ENCODE data around the gene ZFP3.
"Not testable (repeated sequence)": the region's sequence is repeated elsewhere in the genome, so short reads cannot be mapped to it uniquely, and the experiment has no call there.

ZFP3 gene

DNA sequence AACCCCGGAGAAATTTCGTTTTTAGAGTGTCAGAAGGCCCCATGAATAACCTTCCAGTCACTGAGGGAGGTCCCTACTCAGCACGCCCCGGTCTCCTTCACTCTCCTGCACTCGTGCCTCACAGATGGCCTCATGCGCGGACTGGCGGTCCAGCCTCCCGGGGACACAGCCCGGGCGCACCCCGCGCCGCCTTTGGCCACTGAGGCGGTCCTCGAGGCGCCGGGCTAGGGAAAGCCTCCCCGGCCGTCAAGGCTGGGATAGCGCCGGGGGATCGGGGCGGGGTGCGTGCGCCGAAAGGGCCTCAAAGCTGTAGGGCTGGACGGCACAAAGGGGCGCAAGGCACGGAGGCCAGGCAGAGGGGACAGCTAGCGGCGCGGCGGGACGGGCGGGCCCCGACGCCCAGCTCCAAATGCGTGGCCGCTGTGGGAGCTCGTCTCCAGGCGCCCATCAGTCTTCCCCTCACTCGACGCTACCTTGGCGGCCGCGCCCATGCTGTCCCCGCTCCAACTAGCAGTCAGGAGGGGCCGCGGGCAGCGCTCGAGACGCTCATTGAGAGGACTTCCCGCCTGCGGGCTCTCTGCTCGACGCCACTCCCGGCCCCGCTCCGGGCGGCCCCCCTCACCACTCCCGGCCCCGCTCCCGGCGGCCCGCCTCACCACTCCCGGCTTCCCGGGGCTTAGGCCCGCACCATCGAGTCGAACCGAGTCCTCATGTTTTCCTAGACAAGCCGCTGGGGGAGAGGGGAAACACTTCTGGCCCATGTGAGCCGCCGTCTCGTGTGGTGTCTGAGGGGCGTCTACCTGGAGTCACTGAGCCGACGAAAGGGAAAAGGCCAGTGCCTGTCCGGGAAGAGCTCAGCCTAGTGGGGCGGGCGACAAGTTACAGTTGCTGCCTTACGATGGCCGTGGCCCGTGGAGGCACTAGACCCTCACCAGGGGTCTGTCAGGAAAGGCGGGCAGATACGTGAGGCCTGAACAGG, 37.7 kb downstream of the ZFP3 start, which contains the start of gene USP6:
USP6 (plus strand) TSS at position 360 of the 979 bp plus-strand sequence. CDS start 14,336 bp downstream, outside the sequence.
- no peak for TF ChIP-seq PAX5 (IDR thresholded peaks at IDR 0.05; ENCODE audit: insufficient read depth, low read length, severe bottlenecking)
- no peak for TF ChIP-seq POLR2AphosphoS5 (IDR thresholded peaks at IDR 0.05; ENCODE audit: low read depth, low read length)
- no peak for TF ChIP-seq SPI1 (IDR thresholded peaks at IDR 0.05; ENCODE audit: low read depth, low read length)
- TF ChIP-seq POLR2A (IDR thresholded peaks at IDR 0.05; ENCODE audit: low read depth, low read length): no peak
- no peak for TF ChIP-seq POU2F2 (IDR thresholded peaks at IDR 0.05; ENCODE audit: low read depth, low read length)
- TF ChIP-seq TAF1 (IDR thresholded peaks at IDR 0.05; ENCODE audit: low read depth, low read length): no peak

DNA sequence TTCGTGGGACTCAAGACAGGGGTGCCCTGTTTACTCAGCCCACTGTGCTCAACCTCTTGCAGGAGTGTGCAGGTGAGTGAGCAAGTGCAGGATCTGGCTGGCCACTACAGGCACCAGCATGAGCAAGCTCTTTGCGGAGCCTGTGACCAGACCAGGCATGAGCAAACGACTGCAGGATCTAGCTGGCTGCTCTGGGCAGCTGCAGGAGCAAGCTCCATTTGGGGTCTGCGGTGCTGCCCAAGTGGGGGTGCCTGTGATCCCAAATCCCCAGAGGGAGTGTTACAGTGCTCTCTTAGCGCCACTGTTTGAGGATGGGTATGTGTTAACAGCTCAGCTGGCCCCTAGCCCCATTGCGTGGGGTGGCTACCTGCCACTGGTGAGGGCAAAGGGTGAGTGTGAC, 40.0 kb downstream of the ZFP3 start:
- FAIRE-seq (no peak), DNase-seq (ENCODE audit: insufficient read length, low spot score) (no peak)
- TF ChIP-seq POLR2AphosphoS5 (IDR thresholded peaks at IDR 0.05; ENCODE audit: low read depth, low read length) (no peak), PAX5 (IDR thresholded peaks at IDR 0.05; ENCODE audit: insufficient read depth, low read length, severe bottlenecking) (no peak), TAF1 (IDR thresholded peaks at IDR 0.05; ENCODE audit: low read depth, low read length) (no peak), SPI1 (IDR thresholded peaks at IDR 0.05; ENCODE audit: low read depth, low read length) (no peak), POLR2A (IDR thresholded peaks at IDR 0.05; ENCODE audit: low read depth, low read length) (no peak), POU2F2 (IDR thresholded peaks at IDR 0.05; ENCODE audit: low read depth, low read length) (no peak)

More for the DNA sequence above, 37.7 kb downstream of the ZFP3 start, which contains the start of gene USP6:
- no peak for FAIRE-seq
- no peak for DNase-seq (ENCODE audit: insufficient read length, low spot score)

- DNase-seq (ENCODE audit: insufficient read length, low spot score): no peak
- no peak for FAIRE-seq
- TF ChIP-seq POLR2AphosphoS5 (IDR thresholded peaks at IDR 0.05; ENCODE audit: low read depth, low read length) (no peak), SPI1 (IDR thresholded peaks at IDR 0.05; ENCODE audit: low read depth, low read length) (no peak), PAX5 (IDR thresholded peaks at IDR 0.05; ENCODE audit: insufficient read depth, low read length, severe bottlenecking) (no peak), POU2F2 (IDR thresholded peaks at IDR 0.05; ENCODE audit: low read depth, low read length) (no peak), POLR2A (IDR thresholded peaks at IDR 0.05; ENCODE audit: low read depth, low read length) (no peak), TAF1 (IDR thresholded peaks at IDR 0.05; ENCODE audit: low read depth, low read length) (no peak)
Observed at GRCh38 chr17:5120036-5120435, 41.8 kb downstream of the ZFP3 start.

DNA sequence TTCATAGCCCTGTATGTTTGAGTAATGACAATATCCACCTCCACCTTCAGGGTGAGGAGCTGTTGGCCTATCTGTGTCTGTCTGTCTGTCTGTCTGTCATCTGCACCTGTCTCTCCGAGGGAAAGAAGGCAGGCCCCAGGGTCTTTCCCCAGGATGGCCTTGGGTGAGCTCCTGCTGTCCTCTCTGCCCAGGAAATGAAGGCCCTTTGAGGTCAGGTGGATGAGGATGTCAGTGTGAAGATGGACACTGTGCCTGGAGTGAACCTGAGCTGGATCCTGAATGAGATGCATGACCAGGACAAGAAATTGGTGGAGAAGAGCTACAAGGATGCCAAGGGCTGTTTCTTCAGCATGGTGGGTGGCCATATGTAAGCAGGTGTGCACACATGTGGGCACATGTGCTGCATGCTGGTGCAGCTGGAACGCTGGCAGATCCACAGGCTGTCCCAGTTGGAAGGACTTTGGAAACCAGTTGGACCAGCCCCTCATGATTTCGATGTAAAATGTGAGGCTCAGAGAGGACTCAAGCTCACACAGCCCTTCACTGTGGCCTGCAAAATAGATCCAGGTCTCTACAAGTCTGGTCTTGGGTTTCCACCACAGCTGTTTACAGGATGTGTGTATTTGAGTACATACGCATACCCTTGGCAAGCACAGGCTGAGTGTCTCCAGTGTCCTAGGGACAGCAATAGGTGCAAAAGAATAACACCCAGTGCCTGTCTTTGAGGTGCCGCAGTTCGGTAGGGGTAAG, 42.3 kb downstream of the ZFP3 start:
- FAIRE-seq; DNase-seq (ENCODE audit: insufficient read length, low spot score): not testable (repeated sequence)

DNA sequence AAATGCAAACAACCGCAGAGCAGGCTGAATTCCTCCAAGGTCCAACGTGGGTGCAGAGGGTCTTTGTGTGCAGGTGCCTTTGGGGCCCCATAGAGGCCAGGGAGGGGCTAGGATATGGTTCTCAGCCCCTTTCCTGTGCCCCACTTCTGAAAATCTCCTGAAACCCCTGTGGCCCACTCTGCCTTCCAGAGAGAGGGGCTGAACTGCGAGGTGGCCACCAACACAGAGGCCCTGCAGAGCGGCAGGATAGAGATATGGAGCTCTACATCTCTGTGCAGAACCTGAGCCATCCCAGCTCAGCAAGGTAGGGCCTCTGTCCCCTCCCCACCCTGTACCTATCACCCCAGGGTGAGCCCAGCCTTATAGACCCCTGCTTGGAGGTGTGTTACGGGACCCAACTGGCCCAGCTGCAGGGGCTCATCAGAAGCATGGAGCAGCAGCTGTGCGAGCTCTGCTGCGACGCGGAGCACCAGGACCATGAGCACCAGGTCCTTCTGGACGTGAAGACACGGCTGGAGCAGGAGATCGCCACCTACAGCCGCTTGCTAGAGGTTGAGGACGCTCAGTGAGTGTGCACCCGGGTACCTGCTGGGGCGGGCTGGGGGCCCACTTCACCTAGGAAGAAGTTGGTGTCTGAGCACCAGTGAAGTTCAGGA, 43.0 kb downstream of the ZFP3 start:
- DNase-seq (ENCODE audit: insufficient read length, low spot score) (no peak), FAIRE-seq (no peak)
- no peak for TF ChIP-seq PAX5 (IDR thresholded peaks at IDR 0.05; ENCODE audit: insufficient read depth, low read length, severe bottlenecking)
- TF ChIP-seq POLR2AphosphoS5 (IDR thresholded peaks at IDR 0.05; ENCODE audit: low read depth, low read length): no peak
- TF ChIP-seq TAF1 (IDR thresholded peaks at IDR 0.05; ENCODE audit: low read depth, low read length): no peak
- TF ChIP-seq SPI1 (IDR thresholded peaks at IDR 0.05; ENCODE audit: low read depth, low read length): no peak
- no peak for TF ChIP-seq POLR2A (IDR thresholded peaks at IDR 0.05; ENCODE audit: low read depth, low read length)
- no peak for TF ChIP-seq POU2F2 (IDR thresholded peaks at IDR 0.05; ENCODE audit: low read depth, low read length)

DNA sequence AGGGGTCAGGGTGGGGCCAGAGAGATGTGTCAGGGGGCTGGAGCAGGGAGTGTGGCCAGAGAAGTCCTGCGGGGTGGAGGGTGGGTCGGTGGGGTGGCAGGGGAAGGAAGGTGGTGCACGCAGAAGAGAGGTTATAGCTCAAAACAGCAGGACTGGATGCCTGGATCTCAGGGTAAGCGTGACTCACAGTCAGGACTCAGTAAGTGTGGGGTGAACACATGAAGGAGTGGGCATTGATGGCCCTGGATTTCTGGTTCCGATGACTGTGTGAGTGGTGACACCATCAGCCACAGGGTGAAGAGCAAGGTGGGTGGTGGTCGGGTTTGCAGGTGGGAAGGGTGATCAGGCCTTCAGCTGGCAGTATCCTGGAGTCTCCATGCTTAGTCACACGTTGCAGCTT, 43.8 kb downstream of the ZFP3 start:
- FAIRE-seq; DNase-seq (ENCODE audit: insufficient read length, low spot score): not testable (repeated sequence)

GRCh38 chr17:5122586-5123342, 44.5 kb downstream of the ZFP3 start:
- no peak for DNase-seq (ENCODE audit: insufficient read length, low spot score)
- no peak for TF ChIP-seq POLR2AphosphoS5 (IDR thresholded peaks at IDR 0.05; ENCODE audit: low read depth, low read length)
- no peak for TF ChIP-seq PAX5 (IDR thresholded peaks at IDR 0.05; ENCODE audit: insufficient read depth, low read length, severe bottlenecking)
- no peak for TF ChIP-seq TAF1 (IDR thresholded peaks at IDR 0.05; ENCODE audit: low read depth, low read length)
- no peak for TF ChIP-seq POLR2A (IDR thresholded peaks at IDR 0.05; ENCODE audit: low read depth, low read length)
- no peak for TF ChIP-seq POU2F2 (IDR thresholded peaks at IDR 0.05; ENCODE audit: low read depth, low read length)
- TF ChIP-seq SPI1 (IDR thresholded peaks at IDR 0.05; ENCODE audit: low read depth, low read length): no peak
- FAIRE-seq: no peak

DNA sequence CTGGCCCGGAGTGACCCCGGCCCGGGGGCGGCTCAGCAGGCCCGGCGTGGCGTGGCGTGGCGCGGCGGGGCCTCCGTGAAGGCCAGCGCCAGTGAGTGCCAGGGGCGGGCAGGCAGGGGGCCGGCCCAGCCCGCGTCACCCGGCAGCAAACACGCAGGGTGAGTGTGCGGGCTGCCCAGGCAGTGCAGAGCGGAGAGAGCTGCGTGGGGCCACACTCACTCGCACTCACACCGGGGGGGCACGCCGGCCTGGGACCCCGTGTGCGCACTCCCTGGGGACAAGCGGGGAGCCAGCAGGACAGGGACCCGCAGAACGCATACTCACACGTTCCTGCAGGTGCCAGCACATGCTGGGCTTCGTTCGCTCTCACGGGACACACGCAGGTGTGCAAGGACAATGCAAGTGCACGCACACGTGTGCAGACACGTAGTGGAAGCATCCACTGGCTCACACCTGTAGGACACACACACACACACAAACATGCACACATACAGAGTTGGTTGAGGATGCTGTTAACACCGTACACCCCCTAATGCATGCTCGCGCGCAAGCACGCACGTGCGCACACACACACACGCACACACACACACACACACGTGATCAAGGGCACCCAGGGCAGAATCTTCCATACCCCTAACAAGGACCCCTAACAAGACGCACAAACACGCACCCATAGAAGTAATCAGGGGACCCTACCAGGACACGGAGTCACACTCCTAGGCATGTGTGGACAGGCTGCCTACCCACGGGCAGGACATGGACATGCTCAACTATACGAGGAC, 45.3 kb downstream of the ZFP3 start:
- no peak for FAIRE-seq
- no peak for DNase-seq (ENCODE audit: insufficient read length, low spot score)
- TF ChIP-seq TAF1 (IDR thresholded peaks at IDR 0.05; ENCODE audit: low read depth, low read length): no peak

- FAIRE-seq; DNase-seq (ENCODE audit: insufficient read length, low spot score): not testable (repeated sequence)
Observed at GRCh38 chr17:5124125-5124760, 46.0 kb downstream of the ZFP3 start.

DNA sequence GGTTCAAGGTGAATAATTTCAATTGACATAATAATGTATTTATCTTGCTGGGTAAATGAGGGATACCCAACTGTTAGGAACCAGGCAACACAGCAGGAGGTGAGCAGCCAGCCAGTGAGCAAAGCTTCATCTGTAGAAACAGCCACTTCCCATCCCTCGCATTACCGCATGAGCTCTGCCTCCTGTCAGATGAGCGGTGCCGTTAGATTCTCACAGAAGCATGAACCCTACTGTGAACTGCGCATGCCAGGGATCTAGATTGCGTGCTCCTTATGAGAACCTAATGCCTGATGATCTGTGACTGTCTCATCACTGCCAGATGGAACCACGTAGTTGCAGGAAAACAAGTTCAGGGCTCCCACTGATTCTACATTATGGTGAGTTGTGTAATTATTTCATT, 46.6 kb downstream of the ZFP3 start:
- not testable (repeated sequence) for FAIRE-seq; DNase-seq (ENCODE audit: insufficient read length, low spot score)
